ENCODE results near the gene PGAP6. TPM values are rescaled to one million over a fixed set of nuclear protein-coding genes. Genes with fewer than 3 reads are reported as not detected.
A peak's percentile ranks its signal among the peaks of the same experiment; 100 is the strongest.

The PGAP6 gene
- total and polyA plus RNA-seq, 2 of the 13 experiments (the other 11 are each of a cell fraction or from before 2014, with no cell fraction given): 52.7 to 136 TPM

DNA sequence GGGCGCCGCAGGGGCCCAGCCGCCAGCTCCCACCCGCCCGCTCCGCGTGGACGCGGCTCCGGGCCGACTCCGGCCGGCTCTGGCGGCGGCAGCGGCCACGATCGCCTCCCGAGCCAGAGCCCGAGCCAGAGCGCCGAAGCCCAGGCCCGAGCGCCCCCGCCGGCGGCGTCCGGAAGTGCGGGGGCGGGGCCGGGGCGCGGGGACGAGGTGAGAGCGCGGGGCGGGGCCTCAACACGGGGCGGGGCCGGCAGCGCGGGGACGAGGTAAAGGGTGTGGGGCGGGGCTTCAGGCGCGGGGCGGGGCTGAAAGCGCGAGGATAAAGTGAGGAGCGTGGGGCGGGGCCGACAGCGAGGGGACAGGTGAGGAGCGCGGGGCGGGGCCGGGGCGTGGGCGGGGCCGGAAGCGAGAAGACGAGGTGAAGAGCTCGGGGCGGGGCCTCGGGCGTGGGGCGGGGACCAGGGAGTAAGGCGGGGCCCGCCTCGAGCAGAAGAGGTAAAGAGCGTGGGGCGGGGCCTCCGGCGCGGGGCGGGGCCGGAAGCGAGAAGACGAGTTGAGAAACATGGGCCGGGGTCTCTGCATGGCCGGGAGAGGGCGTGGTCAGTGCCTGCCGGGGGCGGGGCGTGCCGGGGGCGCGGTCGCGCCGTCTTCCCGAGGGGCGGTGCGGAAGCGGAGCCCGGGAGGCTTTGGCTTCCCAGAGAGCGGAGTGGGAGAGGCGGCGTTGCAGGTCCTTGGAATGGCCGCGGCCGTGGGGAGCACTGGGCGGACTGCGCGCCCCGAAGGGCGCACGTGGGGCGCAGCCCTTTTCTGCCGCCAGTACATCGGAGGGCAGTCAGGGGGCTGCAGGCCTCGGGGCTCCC is 29.0 kb downstream of the PGAP6 start, which contains the start of gene AXIN1 (continued):
- TF ChIP-seq PAXIP1 (CRISPR knock-in tag; conservative IDR thresholded peaks at IDR 0.05) (no peak), JUNB (CRISPR knock-in tag; IDR thresholded peaks at IDR 0.05; ENCODE audit: borderline replicate concordance) (no peak), JUND (CRISPR knock-in tag; IDR thresholded peaks at IDR 0.05) (no peak), ZFP37 (CRISPR knock-in tag; IDR thresholded peaks at IDR 0.05; ENCODE audit: borderline replicate concordance) (0 out of 2 replicates have a peak, but pooled peaks have one; percentile 66), TFAP4 (IDR thresholded peaks at IDR 0.05; ENCODE audit: borderline replicate concordance, low read depth) (no peak; the same call in 1 of the 2 replicates), ZNF343 (CRISPR knock-in tag; IDR thresholded peaks at IDR 0.05) (peak; percentile 70; the same call in 1 of the 2 replicates), SNAI1 (CRISPR knock-in tag; IDR thresholded peaks at IDR 0.05; ENCODE audit: borderline replicate concordance) (no peak), HDAC1 (CRISPR knock-in tag; IDR thresholded peaks at IDR 0.05) (peak; percentile 68), PHF20 (CRISPR knock-in tag; IDR thresholded peaks at IDR 0.05) (no peak), SNAPC2 (CRISPR knock-in tag; IDR thresholded peaks at IDR 0.05) (0 out of 2 replicates have a peak, but pooled peaks have one; percentile 38), ZNF263 (CRISPR knock-in tag; IDR thresholded peaks at IDR 0.05) (peak; percentile 84), NFYB (CRISPR knock-in tag; IDR thresholded peaks at IDR 0.05) (0 out of 2 replicates have a peak, but pooled peaks have one; percentile 25), GABPB1 (CRISPR knock-in tag; IDR thresholded peaks at IDR 0.05) (peak; percentile 84), ADNP (CRISPR knock-in tag; IDR thresholded peaks at IDR 0.05) (no peak), IRF1 (CRISPR knock-in tag; IDR thresholded peaks at IDR 0.05; ENCODE audit: low read depth) (no peak), MBD4 (IDR thresholded peaks at IDR 0.05; ENCODE audit: borderline replicate concordance, low read length) (no peak), TBX3 (IDR thresholded peaks at IDR 0.05; ENCODE audit: borderline replicate concordance) (peak; percentile 36; the same call in 1 of the 2 replicates)
- TF ChIP-seq, protein P1, sequence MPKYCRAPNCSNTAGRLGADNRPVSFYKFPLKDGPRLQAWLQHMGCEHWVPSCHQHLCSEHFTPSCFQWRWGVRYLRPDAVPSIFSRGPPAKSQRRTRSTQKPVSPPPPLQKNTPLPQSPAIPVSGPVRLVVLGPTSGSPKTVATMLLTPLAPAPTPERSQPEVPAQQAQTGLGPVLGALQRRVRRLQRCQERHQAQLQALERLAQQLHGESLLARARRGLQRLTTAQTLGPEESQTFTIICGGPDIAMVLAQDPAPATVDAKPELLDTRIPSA (CRISPR knock-in tag; IDR thresholded peaks at IDR 0.05; ENCODE audit: borderline replicate concordance): no peak
- TF ChIP-seq, protein P2, sequence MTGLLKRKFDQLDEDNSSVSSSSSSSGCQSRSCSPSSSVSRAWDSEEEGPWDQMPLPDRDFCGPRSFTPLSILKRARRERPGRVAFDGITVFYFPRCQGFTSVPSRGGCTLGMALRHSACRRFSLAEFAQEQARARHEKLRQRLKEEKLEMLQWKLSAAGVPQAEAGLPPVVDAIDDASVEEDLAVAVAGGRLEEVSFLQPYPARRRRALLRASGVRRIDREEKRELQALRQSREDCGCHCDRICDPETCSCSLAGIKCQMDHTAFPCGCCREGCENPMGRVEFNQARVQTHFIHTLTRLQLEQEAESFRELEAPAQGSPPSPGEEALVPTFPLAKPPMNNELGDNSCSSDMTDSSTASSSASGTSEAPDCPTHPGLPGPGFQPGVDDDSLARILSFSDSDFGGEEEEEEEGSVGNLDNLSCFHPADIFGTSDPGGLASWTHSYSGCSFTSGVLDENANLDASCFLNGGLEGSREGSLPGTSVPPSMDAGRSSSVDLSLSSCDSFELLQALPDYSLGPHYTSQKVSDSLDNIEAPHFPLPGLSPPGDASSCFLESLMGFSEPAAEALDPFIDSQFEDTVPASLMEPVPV (CRISPR knock-in tag; IDR thresholded peaks at IDR 0.05): peak; percentile 34; the same call in 1 of the 2 replicates
